DND-41 (cell line): ENCODE data around the gene ABI2.

Experiments used
- ATAC-seq: fragments of 200-7000 bp; cut with Tn5 transposase; 3 replicates; pipeline ENCODE4 v1.9.1; 2021; ENCODE audit warnings: low read depth; ENCODE audit not compliant: insufficient read depth
- DNase-seq: peaks from one replicate; pipeline ENCODE4 v3.0.0-alpha.2; 2020
- H2AFZ ChIP-seq: 2 replicates; pipeline ENCODE4 v1.6.0; 2012; ENCODE audit warnings: low read depth, low read length
- H3K27ac ChIP-seq: 2 replicates; pipeline ENCODE4 v1.5.1; 2012; ENCODE audit warnings: low read length, inconsistent platforms
- H3K27me3 ChIP-seq: fragments of 200-600 bp; sonication (generic); 2 replicates; pipeline ENCODE4 v1.6.0; 2012; ENCODE audit warnings: low read length, mild to moderate bottlenecking, inconsistent platforms; ENCODE audit not compliant: insufficient read depth, poor library complexity
- H3K36me3 ChIP-seq: 2 replicates; pipeline ENCODE4 v1.5.1; 2012; ENCODE audit warnings: low read length, inconsistent platforms; ENCODE audit not compliant: insufficient read depth
- H3K4me1 ChIP-seq: 2 replicates; pipeline ENCODE4 v1.5.1; 2012; ENCODE audit warnings: mild to moderate bottlenecking, low read length; ENCODE audit not compliant: insufficient read depth
- H3K4me2 ChIP-seq: 2 replicates; pipeline ENCODE4 v1.6.0; 2012; ENCODE audit warnings: mild to moderate bottlenecking, moderate library complexity, low read length, inconsistent platforms; ENCODE audit not compliant: insufficient read depth
- H3K4me3 ChIP-seq, 2 experiments: fragments of 200-600 bp in 1 of 2; shearing (Covaris generic) in 1 of 2; 2 replicates each; pipeline ENCODE4 v1.5.1; 2012 to 2016; ENCODE audit warnings: inconsistent platforms in 2 of 2, low read length in 2 of 2, mild to moderate bottlenecking in 2 of 2, low read depth in 1 of 2, moderate library complexity in 1 of 2
- H3K79me2 ChIP-seq: 2 replicates; pipeline ENCODE4 v1.6.0; 2012; ENCODE audit warnings: low read length, inconsistent platforms; ENCODE audit not compliant: insufficient read depth
- H3K9ac ChIP-seq: 2 replicates; pipeline ENCODE4 v1.6.0; 2012; ENCODE audit warnings: low read depth, mild to moderate bottlenecking, inconsistent platforms, low read length, moderate library complexity
- H3K9me3 ChIP-seq: 2 replicates; pipeline ENCODE4 v1.5.1; 2012; ENCODE audit warnings: low read length, moderate library complexity, mild to moderate bottlenecking, inconsistent platforms; ENCODE audit not compliant: insufficient read depth, severe bottlenecking
- H4K20me1 ChIP-seq: 2 replicates; pipeline ENCODE4 v1.6.0; 2012; ENCODE audit warnings: low read length; ENCODE audit not compliant: insufficient read depth
- EZH2 ChIP-seq: IDR thresholded peaks from 3 replicates; pipeline ENCODE4 v1.6.1; 2012; ENCODE audit warnings: borderline replicate concordance, low read depth, mild to moderate bottlenecking, moderate library complexity, low read length, inconsistent platforms; ENCODE audit not compliant: severe bottlenecking
- TF ChIP-seq, protein P1 (sequence below): IDR thresholded peaks from 2 replicates; pipeline ENCODE4 v1.5.1; 2012; ENCODE audit warnings: borderline replicate concordance, low read length, moderate library complexity, mild to moderate bottlenecking; ENCODE audit not compliant: poor library complexity, severe bottlenecking; ENCODE audit errors: extremely low read depth

Gene ABI2

DNA sequence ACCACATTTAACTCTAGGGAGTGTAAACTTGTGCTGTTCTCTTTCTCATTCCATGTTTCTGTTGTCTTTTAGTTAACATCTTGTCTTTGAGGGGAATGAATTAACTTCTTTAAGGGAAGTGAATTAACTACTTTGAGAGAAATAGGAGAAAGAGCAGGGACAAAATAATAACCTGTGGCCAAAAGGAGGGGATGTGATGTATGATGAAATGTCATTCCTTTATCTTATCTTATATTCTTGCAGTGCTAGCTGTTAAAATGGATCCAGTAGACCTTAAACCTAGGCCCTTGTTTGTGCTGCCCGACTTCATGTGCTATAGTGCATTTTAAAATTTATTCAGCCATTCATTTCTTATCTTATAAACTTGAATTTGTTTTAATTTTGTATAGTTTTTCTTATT, 18.4 kb downstream of the ABI2 start:
- Histone ChIP-seq H3K9me3 (no peaks in the 10 kb centered on the region), H3K4me2 (no peak overlapping the region), H3K27ac (no peak overlapping the region), H2AFZ (no peak overlapping the region), H3K27me3 (no peaks in the 10 kb centered on the region), H4K20me1 (peaks cover 2% of the 10 kb centered on the region; the same call in 1 of the 2 replicates), H3K4me1 (no peaks in the 10 kb centered on the region), H3K36me3 (peaks cover 19% of the 10 kb centered on the region), H3K9ac (no peak overlapping the region), H3K79me2 (peaks cover 86% of the 10 kb centered on the region), H3K4me3 (no peak overlapping the region)
- DNase-seq (no peak), ATAC-seq (no peak)
- no peak for TF ChIP-seq EZH2
- TF ChIP-seq, protein P1, sequence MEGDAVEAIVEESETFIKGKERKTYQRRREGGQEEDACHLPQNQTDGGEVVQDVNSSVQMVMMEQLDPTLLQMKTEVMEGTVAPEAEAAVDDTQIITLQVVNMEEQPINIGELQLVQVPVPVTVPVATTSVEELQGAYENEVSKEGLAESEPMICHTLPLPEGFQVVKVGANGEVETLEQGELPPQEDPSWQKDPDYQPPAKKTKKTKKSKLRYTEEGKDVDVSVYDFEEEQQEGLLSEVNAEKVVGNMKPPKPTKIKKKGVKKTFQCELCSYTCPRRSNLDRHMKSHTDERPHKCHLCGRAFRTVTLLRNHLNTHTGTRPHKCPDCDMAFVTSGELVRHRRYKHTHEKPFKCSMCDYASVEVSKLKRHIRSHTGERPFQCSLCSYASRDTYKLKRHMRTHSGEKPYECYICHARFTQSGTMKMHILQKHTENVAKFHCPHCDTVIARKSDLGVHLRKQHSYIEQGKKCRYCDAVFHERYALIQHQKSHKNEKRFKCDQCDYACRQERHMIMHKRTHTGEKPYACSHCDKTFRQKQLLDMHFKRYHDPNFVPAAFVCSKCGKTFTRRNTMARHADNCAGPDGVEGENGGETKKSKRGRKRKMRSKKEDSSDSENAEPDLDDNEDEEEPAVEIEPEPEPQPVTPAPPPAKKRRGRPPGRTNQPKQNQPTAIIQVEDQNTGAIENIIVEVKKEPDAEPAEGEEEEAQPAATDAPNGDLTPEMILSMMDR: no peak

DNA sequence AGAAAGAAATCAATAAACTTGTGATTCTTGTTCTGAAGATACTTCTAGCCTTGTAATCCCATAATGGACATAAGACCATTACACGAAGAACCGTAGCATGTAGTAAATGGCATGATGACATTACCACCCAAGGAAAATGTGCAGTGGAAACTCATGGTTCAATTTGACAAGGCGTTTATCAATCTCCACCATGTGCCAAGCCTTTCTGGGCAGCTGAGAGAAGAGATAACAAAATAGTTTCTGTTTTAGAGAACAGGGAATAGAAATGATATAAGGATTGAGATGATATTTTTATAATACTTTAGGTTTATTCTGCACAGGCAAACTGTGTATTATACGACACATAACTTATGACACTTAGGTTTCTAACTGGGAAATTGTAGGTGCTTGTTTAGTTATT, 19.2 kb downstream of the ABI2 start:
- no peak overlapping the region for H2AFZ ChIP-seq
- DNase-seq (no peak), ATAC-seq (no peak)
- no peaks in the 10 kb centered on the region for H3K27me3 ChIP-seq
- H3K36me3 ChIP-seq: peaks cover 19% of the 10 kb centered on the region
- no peak overlapping the region for H3K4me2 ChIP-seq
- H3K4me1 ChIP-seq: no peaks in the 10 kb centered on the region
- H3K27ac ChIP-seq: no peak overlapping the region
- H3K9me3 ChIP-seq: no peaks in the 10 kb centered on the region
- H4K20me1 ChIP-seq: peaks cover 3% of the 10 kb centered on the region; the same call in 1 of the 2 replicates
- no peak for TF ChIP-seq EZH2
- TF ChIP-seq, protein P1: no peak
- no peak overlapping the region for H3K9ac ChIP-seq
- H3K79me2 ChIP-seq: peaks cover 86% of the 10 kb centered on the region
- no peak overlapping the region for H3K4me3 ChIP-seq

DNA sequence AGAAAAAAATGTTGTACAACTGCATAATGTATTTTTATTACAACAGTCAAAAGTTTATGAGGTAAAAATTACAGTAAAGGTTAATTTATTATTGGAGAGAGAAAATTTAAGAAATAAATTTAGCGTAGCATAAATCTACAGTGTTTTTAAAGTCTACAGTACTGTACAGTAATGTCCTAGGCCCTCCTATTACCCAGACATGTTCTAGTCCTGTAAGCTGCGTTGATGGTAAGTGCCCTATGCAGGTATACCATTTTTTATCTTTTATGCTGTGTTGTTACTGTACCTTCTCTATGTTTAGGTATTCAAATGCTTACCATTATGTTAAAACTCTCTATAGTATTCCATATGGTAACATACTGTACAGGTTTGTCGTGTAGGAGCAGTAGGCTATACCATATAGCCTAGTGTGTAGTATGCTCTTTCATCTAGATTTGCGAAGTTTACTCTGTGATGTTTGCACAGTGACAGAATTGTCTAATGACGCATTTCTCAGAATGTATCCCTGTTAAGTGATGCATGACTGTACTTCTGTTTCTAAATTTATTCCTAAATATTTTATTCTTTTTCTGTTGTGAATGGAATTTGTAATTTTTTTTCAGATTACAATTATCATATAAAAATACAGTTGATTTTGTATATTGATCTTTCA, 24.5 kb downstream of the ABI2 start:
- Histone ChIP-seq H3K9ac (no peak overlapping the region), H3K4me3 (no peak overlapping the region), H4K20me1 (peaks cover 8% of the 10 kb centered on the region; the same call in 1 of the 2 replicates), H3K36me3 (no peaks in the 10 kb centered on the region; the same call in 1 of the 2 replicates), H3K4me2 (no peak overlapping the region), H3K27me3 (no peaks in the 10 kb centered on the region), H3K9me3 (no peaks in the 10 kb centered on the region), H3K79me2 (peaks cover 85% of the 10 kb centered on the region), H2AFZ (no peak overlapping the region), H3K4me1 (no peaks in the 10 kb centered on the region), H3K27ac (no peak overlapping the region)
- ATAC-seq (no peak), DNase-seq (no peak)
- TF ChIP-seq, protein P1: no peak
- no peak for TF ChIP-seq EZH2
